HG03025 (cell line): ENCODE measurements around the gene CMSS1.
A peak's percentile ranks its signal among the peaks of the same experiment; 100 is the strongest.

ENCODE experiments used
- ATAC-seq: cut with Tn5 transposase; IDR thresholded peaks from one replicate; pipeline ENCODE4 v1.9.1; 2021; ENCODE audit warnings: mild to moderate bottlenecking, moderate library complexity; ENCODE audit not compliant: unreplicated experiment, low FRiP score

Gene CMSS1

GRCh38 chr3:99954914-99955644 is 137.4 kb downstream of the CMSS1 start:
- ATAC-seq: no peak

- no peak for ATAC-seq
Observed at GRCh38 chr3:99955773-99956562, 138.3 kb downstream of the CMSS1 start.

- ATAC-seq: no peak
Observed at GRCh38 chr3:99957151-99957796, 139.6 kb downstream of the CMSS1 start.

GRCh38 chr3:99958222-99958912 is 140.7 kb downstream of the CMSS1 start:
- ATAC-seq: no peak

- no peak for ATAC-seq
Observed at GRCh38 chr3:99960123-99960878, 142.6 kb downstream of the CMSS1 start.

GRCh38 chr3:99960941-99961340 is 143.3 kb downstream of the CMSS1 start:
- ATAC-seq: no peak

- no peak for ATAC-seq
Observed at GRCh38 chr3:99961756-99962515, 144.3 kb downstream of the CMSS1 start.

GRCh38 chr3:99962703-99963102 is 145.0 kb downstream of the CMSS1 start:
- no peak for ATAC-seq

- no peak for ATAC-seq
Observed at GRCh38 chr3:99965077-99965476, 147.4 kb downstream of the CMSS1 start.

- ATAC-seq: no peak
Observed at GRCh38 chr3:99965681-99966408, 148.2 kb downstream of the CMSS1 start.

- ATAC-seq: no peak
Observed at GRCh38 chr3:99966662-99967416, 149.2 kb downstream of the CMSS1 start.

- no peak for ATAC-seq
Observed at GRCh38 chr3:99967796-99968195, 150.1 kb downstream of the CMSS1 start.

- ATAC-seq: no peak
Observed at GRCh38 chr3:99969136-99969535, 151.5 kb downstream of the CMSS1 start.

GRCh38 chr3:99970198-99970597 is 152.5 kb downstream of the CMSS1 start:
- peak; percentile 80 for ATAC-seq

GRCh38 chr3:99971761-99972160 is 154.1 kb downstream of the CMSS1 start:
- ATAC-seq: no peak

- no peak for ATAC-seq
Observed at GRCh38 chr3:99972380-99973104, 154.9 kb downstream of the CMSS1 start.

- ATAC-seq: no peak
Observed at GRCh38 chr3:99974989-99975388, 157.3 kb downstream of the CMSS1 start.
